Activated CD4-positive, alpha-beta T cell treated with anti-CD3 and anti-CD28 coated beads, Interleukin-2, Interleukin-6, amounts not matched to agents 100 ng/mL and 50 ng/mL, durations not matched to agents 16 hours and 8 hours (primary cell): ENCODE measurements around the gene CD28.

Experiments used
- DNase-seq: peaks from one replicate; pipeline ENCODE4 v3.0.0-alpha.2; 2020

CD28 gene

DNA sequence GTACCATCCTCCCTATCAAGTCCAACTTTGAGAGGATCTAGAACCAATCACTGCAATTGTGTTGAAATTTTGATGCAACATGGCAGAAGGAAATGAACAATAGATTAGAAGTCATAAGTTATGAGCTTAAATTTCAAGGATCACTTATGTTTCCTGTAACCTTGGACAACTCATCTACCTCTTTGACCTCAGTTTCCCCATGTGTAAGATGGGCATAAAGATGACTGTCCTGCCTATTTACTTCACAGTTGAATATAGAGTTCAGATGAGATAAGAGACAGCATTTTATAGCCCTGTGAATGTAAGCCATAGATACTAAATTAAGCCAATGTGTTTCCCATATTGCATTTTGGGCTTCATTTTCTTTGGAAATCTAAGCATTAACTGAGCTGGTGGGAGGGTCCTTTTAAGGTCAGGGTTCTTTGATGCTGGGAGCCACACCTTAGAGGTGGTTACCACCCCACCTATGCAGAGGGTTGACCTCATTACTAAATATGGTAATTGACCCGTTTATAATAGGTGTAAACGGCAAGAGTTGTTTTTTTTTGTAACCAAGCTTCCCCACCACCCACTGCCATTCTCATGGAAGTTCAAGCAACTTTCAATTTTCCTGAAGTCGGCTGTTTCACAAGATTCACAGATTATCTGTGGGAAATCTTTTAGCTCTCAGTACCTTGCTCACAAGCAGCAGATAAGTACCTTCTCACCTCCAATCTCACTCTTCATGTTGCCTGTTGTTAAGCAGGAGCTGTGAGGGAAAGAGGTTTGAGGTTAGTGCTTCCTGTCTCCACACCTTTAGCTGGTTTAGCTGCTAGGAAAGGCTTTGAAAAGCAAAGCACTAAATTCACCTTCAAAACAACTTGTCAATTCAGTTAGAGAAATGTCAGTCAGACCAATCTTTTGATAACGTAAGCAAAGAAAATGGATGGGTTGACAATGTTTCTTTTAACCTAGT lies 13.3 kb downstream of the CD28 start:
- peak; percentile 71 for DNase-seq

DNA sequence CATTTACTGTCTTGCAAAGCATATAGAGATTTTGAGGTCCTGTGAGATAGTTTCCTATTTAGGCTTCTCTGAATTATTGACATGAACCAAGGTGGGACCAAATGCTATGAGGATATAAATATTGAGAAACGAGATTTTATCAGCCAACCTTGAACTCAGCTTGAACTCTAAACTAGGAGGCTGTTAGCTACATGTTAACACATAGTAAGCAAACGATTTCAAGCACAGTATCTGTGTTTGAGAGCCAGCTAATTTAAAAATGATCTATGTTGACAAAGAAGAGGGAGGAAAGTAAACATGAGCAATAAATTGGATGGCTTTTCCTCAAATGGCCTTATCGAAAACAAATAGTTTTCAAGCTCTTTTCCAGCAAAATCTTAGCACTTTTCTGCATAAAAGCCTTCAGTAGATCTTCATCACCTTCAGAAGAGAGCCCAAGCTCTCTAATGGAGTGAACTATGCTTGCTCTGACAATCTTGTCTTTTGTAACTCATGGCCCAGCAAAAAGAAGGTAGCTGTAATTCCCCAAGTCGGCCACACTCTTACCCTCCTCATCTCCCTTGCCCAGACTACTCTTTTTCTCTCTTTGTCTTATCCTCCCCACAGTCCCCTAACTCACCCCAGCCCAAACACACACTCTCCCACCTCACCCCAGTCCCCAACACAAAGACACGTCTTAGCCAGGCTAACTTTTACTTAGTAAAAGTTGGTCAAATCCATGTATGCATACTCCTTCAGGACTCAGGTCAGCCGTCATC lies 14.7 kb downstream of the CD28 start:
- peak; percentile 33 for DNase-seq

DNA sequence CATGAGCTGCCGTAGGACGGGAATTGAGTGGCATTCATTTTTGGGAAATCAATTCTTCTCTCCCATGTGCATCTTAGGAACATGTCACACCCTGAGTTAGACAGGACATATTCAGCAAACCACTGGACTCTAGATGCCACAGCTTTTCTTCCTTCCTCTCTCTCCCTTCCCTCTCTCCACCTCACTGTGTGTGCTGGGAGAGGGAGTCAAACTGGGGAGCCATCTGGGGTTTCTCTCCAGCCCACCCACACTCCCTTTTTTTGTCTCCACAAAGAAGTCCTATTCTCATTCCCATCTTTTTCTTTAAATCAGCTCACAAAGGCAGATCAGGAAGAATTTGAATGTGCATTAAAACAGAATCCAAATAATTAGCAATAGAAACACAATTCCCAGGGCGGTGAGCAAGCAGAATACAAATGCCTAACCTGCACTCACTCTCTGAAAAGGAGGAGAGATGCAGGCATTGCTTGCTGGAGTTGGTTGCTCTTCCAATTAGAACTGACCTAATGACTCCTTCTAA lies 15.4 kb downstream of the CD28 start:
- no peak for DNase-seq

- no peak for DNase-seq
These were observed 16.0 kb downstream of the CD28 start for GRCh38 chr2:203722411-203722810.

- no peak for DNase-seq
These were observed 21.9 kb downstream of the CD28 start for GRCh38 chr2:203728321-203728720.

DNA sequence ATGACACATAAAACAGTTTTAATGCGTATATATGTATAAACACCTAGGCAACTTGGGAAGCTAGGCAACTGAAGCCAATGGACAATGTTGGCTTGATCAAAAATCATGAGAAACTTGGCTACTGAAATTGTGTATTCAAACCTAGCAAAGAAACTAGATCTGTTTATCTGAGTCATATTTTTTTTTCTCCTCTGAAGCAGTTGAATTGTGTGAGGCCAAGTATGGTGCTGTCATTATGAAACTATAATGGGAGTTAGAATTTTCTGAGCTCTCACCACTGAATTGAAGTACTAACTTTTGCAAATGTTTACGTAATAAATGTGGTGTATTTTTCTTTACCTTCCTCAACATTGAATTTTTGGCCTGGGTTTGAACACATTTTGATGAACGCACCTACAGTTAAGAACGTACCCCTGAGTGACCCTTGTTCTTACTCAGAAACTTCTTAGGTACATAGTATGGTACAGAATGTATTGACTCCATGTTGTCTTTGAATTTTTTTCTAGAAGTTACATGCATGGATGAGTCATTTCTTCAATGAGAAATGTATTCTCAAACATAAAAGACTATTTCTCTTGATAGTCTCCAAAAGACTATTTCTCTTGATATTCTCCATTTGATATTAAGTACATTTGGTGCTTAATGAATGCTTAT lies 23.8 kb downstream of the CD28 start:
- DNase-seq, result peak; percentile 79

DNA sequence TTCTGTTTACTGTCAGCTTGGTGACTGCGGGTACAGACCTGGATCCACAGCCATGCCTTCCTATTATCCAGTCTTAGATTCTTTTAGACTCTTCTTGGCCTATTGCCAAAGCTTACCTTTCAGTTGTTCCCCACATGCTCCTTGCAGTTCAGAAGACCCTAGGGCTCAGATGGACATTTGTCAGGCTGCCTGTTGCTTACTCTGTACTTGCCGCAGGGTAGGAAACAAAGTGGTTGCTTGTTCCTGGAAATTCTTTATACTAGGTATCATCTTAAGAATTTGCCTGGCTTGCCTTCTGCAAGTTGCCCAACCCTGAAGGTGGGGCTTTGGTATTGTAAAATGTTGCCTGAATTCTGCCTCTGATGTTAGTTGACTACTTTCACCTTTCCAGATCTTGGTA lies 24.4 kb downstream of the CD28 start:
- peak; percentile 66 for DNase-seq

DNA sequence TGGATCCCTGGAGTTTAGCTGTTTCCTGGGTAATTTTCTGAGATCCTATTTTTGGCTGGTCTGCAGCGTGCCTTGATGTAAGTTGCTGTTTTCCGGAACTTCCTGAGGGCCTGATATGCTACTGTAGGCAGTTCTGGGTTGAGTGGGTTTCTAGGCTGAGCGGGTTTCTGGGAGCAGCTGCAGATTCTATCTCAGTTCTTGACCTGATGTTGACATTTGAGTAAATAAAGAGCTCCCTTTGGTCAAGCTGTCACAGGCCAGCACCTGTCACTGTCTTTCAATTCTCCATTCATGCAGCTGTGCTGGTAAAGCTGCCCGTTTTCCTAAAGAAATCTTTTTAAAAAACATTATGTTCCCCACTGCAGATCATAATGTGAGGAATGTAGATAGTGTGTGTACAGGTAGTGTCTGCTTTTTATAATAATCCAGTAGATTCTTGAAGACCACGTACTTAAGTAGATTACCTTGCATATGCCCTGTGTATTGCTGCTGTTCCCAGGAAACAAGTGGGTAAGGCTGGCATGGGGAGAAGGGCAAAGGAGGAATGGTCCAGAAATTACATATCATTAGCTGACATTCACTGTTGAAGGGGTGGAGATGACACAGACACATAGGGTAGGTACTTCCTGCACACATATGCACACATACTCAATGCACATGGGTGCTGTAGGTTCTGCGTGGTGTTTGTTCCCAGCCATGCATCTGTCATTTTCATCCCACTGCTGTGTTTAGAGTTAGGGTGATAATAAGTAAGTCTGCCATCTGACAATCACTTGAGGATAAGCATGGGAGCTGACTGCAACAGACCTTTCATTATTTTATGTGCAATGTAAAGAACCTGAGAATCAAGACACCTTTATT lies 25.9 kb downstream of the CD28 start:
- DNase-seq, result peak; percentile 33

DNA sequence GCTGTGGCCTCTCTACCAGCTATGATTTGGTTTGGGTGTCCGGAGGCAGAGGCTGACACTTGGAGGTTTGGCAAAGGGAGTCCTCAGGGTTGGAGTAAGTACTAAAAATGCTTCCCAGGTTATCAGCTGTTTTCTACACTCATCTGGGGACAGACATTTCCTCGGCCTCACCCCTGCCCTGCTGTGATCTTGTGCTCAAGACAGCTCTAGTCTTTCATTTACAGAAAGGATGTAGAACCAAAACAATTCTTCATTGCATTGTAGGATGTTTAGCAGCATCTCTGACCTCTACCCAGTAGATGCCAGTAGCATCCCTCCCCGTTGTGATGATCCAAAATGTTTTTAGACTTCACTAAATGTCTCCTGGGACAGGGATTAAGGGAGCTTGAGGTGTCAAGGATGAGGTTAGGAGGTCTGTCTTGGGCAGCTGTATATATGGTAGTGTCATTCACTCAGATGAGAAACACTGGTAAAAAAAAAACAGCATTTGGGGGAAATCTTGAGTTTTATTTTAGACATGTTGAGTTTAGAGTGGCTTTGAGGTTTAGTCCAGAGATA lies 26.6 kb downstream of the CD28 start:
- no peak for DNase-seq

DNA sequence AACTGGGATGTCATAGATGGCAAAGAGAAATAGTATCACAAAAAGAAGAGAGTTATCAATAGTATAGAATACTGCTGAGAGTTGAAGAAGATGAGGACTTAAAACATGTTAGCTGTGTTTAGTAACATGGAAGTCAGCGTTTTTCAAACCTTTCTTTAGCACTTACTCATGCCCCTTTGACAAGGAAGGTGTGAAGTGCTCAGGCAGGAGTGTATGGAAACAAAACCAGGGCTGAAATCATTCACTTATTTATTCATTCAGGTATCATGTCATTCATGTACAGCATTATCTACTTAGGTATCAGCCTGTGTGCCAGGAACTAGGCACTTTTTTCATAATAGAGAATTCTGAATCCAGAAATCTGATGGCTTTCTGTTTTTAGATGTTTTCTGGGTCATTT lies 27.2 kb downstream of the CD28 start:
- peak; percentile 83 for DNase-seq

DNA sequence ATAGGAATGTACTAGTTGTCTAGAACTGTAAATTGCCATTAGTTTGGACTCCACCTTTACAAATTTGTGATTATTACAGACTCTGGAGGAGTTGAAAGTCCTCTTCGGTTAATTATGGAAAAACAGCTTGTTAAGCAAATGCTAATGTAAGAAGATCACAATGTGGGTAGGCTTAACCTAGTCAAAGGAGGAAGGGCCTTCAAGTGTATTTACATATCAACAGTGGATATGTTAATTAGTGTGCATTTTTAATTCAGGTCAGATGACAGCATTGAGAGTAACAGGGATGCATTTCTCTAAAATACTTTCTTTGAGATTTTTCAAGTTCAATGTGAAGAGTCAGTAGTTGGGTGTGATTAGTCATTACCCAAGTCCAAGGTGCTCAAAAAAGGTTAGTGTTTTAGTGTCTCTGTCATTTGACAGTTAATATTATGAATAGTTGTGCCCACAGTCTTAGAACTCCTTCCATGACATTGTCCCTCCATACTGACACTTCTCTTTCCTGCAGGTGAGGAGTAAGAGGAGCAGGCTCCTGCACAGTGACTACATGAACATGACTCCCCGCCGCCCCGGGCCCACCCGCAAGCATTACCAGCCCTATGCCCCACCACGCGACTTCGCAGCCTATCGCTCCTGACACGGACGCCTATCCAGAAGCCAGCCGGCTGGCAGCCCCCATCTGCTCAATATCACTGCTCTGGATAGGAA lies 28.0 kb downstream of the CD28 start:
- DNase-seq, result peak; percentile 71

DNA sequence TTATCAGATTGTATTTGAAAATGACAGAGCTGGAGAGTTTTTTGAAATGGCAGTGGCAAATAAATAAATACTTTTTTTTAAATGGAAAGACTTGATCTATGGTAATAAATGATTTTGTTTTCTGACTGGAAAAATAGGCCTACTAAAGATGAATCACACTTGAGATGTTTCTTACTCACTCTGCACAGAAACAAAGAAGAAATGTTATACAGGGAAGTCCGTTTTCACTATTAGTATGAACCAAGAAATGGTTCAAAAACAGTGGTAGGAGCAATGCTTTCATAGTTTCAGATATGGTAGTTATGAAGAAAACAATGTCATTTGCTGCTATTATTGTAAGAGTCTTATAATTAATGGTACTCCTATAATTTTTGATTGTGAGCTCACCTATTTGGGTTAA lies 30.9 kb downstream of the CD28 start:
- peak; percentile 78 for DNase-seq

GRCh38 chr2:203739351-203739750 lies 32.9 kb downstream of the CD28 start:
- peak; percentile 85 for DNase-seq

GRCh38 chr2:203740871-203741281 lies 34.4 kb downstream of the CD28 start:
- peak; percentile 92 for DNase-seq

GRCh38 chr2:203741566-203741965 lies 35.1 kb downstream of the CD28 start:
- no peak for DNase-seq

DNA sequence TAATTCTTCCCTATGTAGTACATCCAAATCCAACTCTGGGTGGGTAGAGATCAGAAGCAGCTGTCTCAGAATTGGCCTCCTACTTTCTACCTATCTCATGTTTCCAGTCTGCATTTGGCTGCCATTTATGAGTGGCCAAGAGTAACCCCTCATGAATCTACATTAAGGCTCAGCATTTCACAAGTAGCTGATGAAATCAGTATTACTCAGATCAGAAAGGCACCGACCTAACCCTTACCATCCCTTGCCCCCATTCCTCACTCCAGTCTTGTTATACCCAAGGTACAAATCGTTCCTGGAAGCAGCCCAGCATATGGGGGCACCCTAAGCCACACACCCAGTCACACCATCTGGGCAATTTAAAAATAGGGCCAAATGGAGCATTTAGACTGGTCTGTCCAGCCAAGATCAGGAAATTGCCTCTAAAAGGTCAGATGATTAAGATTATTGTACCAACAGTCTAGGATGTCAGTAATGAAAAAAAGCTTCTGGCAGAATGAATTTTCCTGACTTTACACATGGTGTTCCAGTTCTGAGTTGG lies 37.1 kb downstream of the CD28 start:
- DNase-seq, result peak; percentile 40

DNA sequence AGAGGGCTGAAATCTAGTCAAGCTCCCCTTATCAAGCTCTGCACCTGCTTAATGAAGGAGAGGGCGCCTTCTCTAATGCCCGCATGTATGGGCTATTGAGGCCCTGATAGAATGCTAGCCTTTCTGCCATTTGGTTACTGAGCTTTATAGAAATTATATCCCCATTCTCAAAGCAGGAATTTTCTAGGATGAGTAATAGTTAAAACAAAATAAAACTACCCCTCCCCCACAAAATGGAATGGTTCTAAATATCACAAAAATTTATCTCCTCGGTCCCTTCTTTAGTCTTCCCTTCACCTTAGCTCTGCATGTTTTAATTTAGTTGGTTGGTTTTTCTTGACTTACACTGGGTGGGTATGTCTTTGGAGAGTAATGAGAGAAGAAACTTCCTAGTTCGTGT lies 37.7 kb downstream of the CD28 start:
- DNase-seq, result no peak

DNA sequence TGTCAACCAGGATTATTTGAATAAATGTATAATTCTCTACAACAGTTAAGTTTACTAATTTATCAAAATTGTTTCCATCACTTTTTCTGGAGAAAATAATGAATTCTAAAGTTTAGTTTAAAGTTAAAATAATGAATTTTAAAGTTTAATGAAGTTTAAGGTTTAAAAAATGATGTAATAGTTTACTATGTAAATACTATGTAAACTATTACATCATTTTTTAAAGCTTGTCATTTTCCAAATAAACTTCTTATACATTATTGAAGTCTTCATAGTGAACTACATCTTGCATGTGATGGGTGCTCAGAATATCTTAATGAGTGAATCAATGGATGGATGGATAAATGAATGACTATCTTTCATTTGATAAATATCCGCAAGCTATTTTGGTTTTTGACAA lies 38.8 kb downstream of the CD28 start:
- DNase-seq, result no peak

DNA sequence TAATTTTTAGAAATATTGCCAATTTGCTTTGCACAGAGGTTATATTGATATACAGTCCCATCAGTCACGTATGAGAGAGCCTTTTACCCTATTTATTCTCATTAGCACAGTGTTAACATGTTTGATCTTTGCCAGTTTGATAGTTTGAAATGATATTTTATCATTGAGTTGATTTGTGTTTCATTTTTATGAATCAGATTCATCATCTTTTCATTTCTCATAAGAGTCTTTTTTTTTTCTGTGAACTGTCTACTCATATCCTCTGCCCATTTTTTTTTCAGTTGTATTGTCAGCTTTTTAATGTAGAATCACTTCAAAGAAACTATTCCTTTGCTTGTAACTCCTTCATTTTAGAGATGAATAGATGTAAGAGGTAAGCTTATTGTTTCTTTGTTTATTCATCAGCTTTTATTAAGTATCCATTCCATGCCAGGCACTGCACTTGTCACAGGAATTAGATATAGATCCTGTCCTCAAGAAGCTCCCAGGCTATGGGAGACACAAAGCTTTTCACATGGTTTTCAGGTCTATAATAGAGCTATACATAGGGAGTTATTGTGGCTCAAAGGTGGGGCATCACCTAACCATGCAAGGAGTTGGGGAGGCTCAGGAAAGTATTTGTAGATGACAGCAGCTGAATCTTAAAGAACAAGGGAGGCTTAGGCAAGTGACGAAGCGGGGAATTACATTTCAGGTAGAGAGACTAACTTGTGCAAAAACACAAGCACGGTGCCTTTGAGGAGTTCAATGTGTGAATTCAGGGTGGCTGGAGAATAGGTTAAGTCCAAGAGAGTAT lies 42.1 kb downstream of the CD28 start:
- DNase-seq, result peak; percentile 32
